ENCODE results near the gene COIL. TPM values are rescaled to one million over a fixed set of nuclear protein-coding genes. Genes with fewer than 3 reads are reported as not detected.
"Not testable (repeated sequence)": the region's sequence is repeated elsewhere in the genome, so short reads cannot be mapped to it uniquely, and the experiment has no call there.

COIL gene, protein sequence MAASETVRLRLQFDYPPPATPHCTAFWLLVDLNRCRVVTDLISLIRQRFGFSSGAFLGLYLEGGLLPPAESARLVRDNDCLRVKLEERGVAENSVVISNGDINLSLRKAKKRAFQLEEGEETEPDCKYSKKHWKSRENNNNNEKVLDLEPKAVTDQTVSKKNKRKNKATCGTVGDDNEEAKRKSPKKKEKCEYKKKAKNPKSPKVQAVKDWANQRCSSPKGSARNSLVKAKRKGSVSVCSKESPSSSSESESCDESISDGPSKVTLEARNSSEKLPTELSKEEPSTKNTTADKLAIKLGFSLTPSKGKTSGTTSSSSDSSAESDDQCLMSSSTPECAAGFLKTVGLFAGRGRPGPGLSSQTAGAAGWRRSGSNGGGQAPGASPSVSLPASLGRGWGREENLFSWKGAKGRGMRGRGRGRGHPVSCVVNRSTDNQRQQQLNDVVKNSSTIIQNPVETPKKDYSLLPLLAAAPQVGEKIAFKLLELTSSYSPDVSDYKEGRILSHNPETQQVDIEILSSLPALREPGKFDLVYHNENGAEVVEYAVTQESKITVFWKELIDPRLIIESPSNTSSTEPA
- 27.2 and 31.9 TPM in 2 replicates for polyA plus RNA-seq (2014; cell fraction: cytosol; rRNA removed)
- 27.8 and 28.0 TPM in 2 replicates for polyA plus RNA-seq (2014; cell fraction: nucleus; rRNA removed)

DNA sequence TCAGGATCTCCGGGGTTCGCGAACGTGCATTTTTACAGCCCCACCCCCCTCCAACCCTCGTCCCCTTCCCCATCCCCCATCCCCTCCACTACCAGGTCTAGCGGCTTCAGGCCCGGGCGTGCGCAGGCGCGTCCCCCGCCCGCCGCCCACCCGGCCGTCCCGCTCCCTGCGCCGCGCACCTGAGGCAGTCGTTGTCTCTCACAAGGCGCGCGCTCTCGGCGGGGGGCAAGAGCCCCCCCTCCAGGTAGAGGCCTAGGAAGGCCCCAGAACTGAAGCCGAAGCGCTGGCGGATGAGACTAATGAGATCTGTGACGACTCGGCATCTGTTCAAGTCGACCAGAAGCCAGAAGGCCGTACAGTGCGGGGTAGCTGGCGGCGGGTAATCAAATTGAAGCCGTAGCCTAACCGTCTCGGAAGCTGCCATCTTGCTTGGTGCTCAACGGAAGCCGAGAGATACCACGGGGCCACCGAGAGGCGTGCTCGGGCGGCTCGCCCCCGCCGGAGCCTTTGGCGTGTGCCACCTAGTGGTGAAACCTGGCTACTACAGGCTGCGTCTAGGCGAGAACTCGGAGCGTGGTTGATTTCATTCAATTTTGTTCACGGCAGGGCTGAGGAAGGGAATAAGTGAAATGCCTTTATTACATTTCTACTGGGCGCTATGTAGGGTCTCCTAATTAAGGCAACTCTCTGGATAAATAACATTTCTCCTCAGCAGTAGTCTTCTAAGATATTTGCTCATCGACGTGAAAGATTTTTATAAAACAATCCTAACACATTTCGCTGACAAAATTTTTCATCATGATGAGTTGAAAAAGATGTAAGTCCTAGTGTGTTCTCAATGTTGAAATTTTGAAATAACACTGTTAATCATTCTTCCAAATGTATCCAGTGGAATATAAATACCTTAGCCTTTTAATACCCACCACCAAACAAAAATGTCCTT, at the start of gene COIL:
COIL (minus strand) TSS at position 455 of the 943 bp plus-strand sequence; CDS start at position 424, 31 bp downstream.
- DNase-seq (ENCODE audit: low spot score) = peak; percentile 97

DNA sequence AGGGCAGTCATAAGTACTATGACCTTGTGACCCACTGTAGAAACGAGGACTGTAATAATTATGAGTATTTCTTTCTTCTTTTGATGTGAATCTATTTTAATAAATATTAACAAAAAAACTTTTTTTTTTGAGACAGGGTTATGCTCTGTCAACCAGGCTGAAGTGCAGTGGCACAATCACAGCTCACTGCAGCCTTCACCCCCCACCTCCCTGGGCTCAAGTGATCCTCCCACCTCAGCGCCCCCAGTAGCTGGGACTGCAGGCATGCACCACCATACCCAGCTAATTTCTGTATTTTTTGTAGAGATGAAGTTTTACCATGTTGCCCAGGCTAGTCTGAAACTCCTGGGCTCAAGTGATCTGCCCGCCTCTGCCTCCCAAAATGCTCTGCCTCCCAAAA, 49.6 kb upstream of the COIL start:
- DNase-seq (ENCODE audit: low spot score) = no peak

DNA sequence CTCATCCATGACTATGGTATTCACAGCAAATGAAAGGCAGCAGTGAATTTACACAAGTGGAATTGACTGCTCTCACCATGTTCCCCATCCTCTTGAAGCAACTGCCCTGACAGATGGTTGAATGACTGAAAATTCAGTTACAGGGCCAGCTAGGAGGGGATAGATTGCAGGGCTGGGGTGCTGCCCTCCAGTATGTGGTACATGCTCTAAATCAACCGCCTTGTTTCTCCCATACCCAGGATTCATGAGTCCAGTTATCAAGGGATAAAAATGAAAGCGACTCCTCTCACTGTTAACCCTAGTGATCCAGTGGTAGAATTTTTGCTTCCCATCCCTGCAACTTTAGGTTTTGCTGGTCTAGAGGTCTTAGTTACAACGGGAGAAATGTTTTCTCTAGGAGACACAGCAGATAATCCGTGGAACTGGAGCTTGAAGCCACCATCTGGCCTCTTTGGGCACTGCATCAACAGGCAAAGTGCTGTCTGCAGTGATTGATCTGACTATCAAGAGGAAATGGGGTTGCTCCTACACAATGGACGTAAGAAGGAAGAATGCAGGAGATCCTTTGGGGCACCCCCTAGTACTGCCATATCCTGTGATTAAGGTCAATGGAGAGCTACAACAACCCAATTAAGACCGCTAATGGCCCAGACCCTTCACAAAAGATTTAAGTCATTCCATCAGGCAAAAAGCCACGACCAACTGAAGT, 49.0 kb upstream of the COIL start:
- DNase-seq (ENCODE audit: low spot score) = peak; percentile 75

DNA sequence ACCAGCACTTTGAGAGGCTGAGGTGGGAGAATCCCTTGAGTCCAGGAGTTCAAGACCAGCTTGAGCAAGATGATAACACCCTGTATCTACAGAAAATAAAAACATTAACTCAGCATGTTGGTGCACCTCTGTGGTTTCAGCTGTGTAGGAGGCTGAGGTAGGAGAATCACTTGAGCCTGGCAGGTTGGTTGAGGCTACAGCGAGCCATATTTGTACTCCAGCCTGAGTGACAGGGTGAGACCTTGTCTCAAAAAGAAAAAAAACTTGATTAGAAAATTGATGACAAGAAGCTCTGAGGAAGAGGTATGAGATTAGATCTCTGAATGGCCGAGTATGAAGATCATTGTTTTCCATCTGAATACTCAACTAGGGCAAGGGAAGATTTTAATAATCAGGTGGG, 48.1 kb upstream of the COIL start:
- DNase-seq (ENCODE audit: low spot score) = no peak

DNA sequence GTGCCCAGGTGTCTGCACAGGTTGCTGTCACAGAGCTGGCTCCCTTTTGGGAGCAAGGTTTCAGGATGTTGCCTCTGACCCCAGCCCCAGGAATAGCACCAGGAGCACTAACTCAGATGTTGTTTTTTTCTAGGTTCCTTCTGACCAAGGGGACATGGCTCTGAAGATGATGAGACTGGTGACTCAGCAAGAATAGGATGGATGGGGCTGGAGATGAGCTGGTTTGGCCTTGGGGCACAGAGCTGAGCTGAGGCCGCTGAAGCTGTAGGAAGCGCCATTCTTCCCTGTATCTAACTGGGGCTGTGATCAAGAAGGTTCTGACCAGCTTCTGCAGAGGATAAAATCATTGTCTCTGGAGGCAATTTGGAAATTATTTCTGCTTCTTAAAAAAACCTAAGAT, 45.2 kb upstream of the COIL start:
- DNase-seq (ENCODE audit: low spot score) = no peak

DNA sequence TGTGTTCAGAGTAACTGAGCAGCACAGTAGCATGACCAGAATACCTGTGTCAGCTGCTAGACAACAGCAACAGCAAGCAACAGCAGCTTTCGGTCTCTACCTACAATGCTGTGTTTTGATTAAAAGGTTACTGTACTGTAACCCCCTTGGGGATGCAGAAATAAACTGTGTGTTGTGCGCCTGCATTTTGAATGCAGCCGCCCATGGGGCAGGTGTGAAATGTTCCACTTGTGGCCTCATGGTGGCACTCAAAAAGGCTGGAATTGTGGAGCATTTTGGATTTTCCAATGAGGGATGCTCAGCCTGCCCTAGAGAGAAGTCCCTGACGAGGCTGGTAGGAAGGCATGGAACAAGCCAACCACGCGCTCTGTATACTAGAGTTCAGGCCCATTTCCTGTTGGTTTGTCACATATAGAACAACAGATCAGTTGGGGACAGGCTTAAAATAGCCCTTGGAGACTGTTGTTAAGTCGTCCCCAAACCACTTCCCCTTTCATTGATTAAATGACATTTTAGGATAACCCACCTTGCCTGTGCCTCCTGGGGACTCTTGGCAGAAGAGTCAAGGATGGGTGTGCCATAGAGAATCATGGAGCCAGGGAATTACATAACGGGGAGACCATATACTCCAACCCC, 44.2 kb upstream of the COIL start:
- no peak for DNase-seq (ENCODE audit: low spot score)

DNA sequence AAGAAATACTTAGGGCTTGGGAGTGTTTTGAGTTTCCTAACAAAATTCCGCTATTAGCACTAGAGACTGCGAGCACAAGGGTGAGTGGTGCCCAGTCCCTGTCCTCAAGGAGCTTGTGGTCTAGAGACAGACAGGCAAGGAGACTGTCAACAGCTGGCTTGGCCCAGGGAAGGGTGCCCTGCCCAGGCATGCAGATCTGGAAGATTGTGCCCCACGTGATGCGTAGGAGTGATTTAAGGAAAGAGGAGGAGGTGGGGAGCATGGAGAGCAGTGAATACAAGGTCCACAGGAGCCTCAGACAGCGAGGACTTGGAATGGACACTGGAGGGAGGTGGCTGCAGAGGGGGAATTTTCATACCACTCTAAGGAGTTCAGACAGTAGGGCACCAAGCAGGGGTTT, 42.1 kb upstream of the COIL start:
- DNase-seq (ENCODE audit: low spot score) = no peak

DNA sequence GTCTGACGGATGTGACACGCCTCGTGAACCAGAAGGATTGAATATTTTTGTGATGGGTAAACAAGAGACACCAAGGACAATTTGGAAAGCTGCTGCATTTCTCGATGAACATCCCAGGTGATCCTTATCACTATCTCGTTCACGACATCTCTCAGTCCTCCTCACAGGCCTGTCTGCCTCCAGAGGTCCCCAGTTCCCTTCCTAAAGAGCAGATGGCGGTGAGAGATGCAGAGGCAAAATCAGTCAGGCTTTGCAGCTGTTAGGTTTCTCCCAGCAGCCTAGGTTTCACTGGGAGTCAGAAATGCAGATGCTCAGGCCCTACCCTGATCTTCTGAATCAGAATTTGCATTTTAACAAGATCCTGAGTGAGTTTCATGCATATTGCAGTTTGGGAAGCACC, 40.7 kb upstream of the COIL start:
- DNase-seq (ENCODE audit: low spot score) = peak; percentile 51

DNA sequence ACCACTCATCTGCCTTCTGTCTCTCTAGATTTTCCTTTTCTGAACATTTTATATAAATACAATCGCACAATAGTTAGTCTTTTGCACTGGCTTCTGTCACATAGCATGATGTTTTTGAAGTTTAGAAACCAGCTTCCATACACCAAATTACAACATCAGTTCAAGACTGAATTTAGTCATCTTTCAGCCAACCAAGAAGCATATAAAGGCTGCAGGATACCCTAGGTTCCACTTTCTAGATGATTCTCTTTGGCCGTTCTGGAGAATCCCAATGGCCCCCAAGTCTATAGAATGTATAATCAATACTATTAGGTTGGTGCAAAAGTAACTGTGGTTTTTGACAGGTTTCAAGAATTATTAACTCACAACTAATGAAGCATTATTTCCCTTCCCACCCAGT, 36.5 kb upstream of the COIL start:
- DNase-seq (ENCODE audit: low spot score) = no peak

DNA sequence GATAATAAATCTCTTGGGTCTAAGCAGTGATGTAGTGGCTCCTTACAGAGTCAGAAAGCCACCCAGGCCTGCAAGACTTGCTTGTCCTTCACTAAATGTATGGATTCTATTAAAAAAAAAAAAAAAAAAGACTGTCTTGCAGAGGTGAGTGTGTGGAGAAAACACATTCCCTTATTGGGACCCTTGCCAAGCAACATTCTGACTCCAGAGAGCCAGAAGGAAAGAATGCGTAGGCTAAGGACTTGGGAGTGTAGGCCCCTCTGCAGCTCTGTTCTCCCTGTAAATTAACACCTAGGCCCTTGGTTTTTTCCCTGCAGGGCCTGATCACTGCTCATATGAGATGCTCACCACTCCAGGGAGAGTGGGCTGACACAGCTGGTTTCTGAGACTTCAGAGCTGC, 34.9 kb upstream of the COIL start:
- DNase-seq (ENCODE audit: low spot score) = no peak

DNA sequence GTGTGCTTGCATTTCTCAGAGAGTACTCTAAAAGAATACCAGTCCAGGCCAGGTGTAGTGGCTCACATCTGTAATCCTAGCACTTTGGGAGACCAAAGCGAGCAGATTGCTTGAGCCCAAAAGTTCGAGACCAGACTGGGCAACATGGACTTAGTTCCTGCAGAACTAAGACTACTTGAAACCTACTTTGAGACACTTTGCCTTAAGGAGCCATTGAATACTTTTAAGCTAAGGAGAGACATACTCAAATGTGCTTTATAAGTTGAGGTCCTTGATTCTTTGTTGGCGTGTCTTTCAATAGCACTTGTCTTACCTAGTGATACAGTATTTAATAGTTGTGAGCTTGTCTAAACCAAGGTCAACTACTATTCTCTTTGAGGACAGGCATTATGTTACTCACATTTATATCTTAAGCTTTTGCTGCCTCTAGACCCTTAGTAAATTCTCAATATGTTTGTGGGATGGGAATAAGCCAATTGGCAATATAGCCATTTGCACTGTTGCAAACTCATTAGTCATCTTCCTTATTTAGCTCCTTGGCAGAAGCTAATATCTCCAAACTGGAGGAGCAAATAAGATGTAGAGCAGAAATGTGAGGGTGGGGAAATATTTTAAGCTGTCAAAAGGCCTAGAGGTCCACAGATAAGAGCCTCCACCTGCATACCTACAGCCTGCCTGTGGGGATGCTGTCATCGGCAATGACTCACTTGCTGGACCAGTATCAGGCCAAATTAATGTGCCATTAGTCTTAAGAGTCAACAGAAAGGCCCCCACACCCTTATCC, 33.4 kb upstream of the COIL start:
- DNase-seq (ENCODE audit: low spot score) = no peak

DNA sequence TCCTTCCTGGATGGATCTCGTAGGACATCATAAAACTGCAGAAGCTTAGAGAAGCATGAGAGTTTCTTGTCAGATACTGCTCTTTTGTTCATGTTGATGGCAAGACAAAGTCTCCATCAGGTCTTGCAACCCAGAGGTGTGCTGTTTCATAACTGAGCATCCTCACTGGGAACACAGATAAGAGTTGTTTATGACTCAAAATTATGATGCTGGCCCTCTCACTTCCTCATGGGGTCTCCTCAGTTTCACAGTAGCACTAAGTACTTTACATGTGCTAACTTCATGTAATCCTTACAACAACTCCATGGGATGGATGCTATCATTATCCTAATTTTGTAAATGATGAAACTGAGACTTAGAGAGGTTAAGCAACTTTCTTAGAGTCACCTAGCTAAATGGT, 31.5 kb upstream of the COIL start:
- DNase-seq (ENCODE audit: low spot score) = no peak

DNA sequence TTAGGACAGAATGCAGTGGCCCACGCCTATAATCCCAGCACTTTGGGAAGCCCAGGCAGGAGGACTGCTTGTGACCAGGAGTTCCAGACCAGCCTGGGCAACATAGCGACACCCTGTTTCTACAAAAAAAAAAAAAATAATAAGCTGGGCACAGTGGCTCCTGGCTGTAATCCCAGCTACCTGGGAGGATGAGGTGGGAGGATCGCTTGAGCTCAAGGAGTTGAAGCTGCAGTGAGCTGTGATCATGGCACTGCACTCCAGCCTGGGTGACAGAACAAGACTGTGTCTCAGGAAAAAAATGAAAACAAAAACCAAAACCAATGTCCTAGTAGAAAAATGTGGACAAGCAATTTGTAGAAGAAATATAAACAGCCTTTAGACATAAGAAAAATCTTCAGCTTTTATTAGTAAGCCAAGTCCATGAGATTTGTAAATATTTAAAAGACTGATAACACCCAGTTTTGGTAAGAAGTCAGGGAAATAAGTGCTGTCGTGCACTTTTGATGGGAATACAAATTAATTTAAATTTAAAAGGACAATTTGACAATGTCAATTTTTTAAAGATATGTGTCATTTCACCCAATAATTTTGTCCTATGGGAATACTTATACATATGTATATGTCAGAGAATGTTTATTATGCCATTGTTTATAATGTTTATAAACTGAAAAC, 28.2 kb upstream of the COIL start:
- DNase-seq (ENCODE audit: low spot score) = no peak

DNA sequence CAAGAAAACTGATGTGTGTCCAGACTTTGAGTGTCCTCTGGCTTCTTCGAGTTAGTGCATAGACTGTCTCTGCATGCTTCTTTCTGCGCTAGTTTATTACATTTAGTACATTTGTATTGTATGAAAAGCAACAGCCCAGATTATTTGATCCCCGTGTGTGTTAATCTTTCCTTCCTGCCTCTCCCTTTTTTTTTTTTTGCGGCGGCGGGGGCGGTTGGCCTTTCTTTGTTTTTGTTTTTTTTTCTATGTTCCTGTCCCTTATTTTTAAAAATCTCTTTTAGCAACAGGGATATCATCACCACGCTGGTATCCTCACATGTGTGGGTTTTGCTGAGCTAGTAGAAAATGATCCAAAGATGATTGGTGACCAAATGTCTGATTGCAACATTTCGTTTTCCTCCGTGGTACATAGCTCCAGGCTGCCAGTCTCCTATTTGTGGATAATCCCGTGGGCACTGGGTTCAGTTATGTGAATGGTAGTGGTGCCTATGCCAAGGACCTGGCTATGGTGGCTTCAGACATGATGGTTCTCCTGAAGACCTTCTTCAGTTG, 26.5 kb upstream of the COIL start:
- DNase-seq (ENCODE audit: low spot score) = no peak

DNA sequence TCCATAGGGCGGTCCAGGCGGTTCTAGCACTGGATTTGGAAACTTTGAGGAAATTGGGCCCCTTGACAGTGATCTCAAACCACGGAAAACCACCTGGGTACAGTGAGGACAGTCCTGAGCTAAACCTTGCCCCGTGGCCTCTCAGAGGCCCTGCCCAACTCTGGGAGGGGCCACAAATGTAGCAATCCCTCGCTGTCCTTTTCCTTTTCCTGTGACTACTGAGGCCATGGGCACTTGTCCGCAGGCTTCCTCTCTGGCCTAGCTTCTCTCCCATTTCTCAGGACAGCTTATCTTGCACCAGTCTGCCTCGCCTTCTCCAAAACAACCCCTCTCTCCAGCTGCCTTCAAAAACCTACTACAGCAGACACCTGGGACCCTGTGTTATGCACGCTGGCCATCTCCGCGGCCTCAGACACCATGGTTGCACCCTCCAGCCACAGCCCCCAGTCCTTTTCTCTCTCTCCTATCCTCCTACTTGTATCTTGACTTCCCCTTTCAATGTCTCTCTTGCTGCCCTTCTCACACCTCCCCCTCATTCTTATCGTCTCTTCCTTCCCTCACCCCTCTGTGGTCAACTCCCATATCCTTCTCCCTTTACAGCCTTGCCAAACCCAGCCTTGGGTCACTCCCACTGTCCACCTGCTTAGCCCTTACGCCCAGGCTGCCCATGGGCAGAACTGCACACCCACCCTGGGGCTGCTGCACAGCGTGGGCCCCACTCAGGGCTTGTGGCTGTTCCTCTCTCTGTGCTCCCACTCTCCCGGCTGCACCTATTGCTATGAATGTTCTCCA, 24.7 kb upstream of the COIL start:
- DNase-seq (ENCODE audit: low spot score) = no peak

DNA sequence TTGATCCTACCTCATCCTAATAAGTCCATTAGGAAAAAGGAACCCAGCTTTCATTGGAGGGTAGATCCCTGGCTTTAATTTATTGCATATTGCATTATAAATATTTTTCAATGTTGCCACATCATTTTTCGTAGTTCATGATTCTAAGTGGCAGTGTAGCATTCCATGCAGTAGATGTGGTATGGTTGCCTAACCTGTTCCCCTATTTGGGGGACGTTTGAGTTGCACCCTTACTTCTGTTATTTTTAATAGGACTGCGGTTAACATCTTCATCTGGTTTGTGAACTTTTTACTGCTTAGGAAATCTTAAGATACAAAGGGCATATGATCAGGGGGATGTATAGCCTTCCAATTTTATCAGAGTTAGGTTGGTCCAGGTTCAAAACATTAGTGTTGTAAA, 22.5 kb upstream of the COIL start:
- no peak for DNase-seq (ENCODE audit: low spot score)

DNA sequence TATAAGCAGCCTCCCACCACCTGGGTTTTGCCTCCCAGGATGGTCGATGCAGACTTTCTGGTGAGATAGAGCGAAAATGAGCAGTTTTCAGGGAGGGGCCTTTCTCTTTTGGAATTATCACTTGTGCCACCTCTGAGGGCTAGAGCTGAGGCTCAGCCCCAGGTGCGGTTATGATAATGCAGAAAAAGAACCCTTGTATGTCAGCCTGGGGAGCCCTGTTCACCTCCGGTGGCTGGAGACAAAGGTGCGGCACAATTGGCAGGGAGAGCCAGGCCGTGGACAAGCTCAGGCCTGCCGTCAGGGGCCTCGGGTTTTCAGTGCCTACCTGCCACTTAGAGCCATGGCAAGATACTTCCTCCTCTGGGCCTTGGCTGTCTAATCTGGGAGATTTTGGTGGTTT, 21.5 kb upstream of the COIL start:
- no peak for DNase-seq (ENCODE audit: low spot score)

DNA sequence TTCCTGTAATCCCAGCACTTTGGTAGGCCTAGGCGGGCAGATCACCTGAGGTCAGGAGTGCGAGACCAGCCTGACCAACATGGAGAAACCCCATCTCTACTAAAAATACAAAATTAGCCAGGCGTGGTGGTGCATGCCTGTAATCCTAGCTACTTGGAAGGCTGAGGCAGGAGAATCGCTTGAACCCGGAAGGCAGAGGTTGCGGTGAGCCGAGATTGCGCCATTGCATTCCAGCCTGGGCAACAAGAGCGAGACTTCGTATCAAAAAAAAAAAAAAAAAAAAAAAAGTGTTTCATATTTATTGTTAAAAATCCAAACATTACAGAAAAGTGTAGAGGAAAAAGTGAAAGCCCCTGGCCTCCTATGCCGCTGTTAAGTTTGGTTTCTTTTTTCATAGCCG, 19.7 kb upstream of the COIL start:
- DNase-seq (ENCODE audit: low spot score) = not testable (repeated sequence)

DNA sequence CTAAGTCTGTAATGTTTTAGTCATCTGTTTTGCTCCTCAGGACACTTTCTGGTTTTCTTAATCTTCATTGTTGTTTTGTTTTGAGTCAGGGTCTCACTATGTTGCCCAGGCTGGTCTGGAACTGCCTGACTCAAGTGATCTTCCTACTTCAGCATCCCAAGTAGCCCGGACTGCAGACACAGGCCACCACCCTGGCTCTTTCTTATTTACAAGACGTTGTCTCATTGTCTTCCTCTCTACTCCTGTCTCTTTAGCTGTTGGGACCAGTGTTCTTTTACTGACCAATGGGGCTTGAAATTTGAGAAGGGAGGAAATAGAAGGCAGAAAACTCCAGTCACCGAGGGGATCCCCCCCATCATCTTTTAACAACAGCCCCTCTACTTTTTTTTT, 18.2 kb upstream of the COIL start:
- DNase-seq (ENCODE audit: low spot score) = no peak

Measured in SK-N-DZ (cell line).